Measurements from ENCODE around the gene TKT. TPM values are rescaled to one million over a fixed set of nuclear protein-coding genes. Genes with fewer than 3 reads are reported as not detected.

The TKT gene
- total and polyA plus RNA-seq, 2 of the 8 experiments (the other 6 are each of a cell fraction or from before 2014, with no cell fraction given): 418 to 986 TPM

GRCh38 chr3:53278667-53279066 is 22.8 kb upstream of the TKT start (continued):
- TF ChIP-seq CHD7 (IDR thresholded peaks at IDR 0.05; ENCODE audit: insufficient replicate concordance, low read length): no peak
- no peak for TF ChIP-seq CTBP2 (IDR thresholded peaks at IDR 0.05; ENCODE audit: borderline replicate concordance, insufficient read depth, insufficient read length, low read length)
- TF ChIP-seq SP4 (IDR thresholded peaks at IDR 0.05; ENCODE audit: low read length): no peak

All from H1 (cell line).